ENCODE results near the gene ANKRD10.

Gene ANKRD10

DNA sequence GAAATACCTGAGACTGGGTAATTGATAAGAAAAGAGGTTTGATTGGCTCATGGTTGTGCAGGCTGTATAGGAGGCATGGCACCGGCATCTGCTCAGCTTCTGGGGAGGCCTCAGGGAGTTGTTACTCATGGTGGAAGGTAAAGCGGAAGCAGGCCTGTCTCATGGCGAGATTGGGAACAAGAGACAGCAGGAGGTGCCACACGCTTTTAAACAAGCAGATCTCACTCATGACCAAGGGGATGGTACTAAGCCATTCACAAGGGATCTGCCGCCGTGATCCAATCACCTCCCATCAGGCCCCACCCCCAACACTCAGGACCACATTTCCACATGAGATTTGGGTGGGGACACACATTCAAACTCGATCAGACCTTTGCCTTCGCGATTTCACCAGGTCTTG, 86.2 kb downstream of the ANKRD10 start:
- no peak for DNase-seq

Data from cortex of kidney (tissue), 1 donor.